GM21367 (cell line): ENCODE measurements around the gene ANKS1B.

Source experiments
- ATAC-seq: cut with Tn5 transposase; IDR thresholded peaks from one replicate; pipeline ENCODE4 v1.9.1; 2021; ENCODE audit not compliant: unreplicated experiment

The ANKS1B gene

GRCh38 chr12:98748463-98748862, 1236.3 kb downstream of the ANKS1B start:
- no peak for ATAC-seq

GRCh38 chr12:98745578-98746391, 1239.0 kb downstream of the ANKS1B start:
- ATAC-seq = no peak

- no peak for ATAC-seq
Observed at GRCh38 chr12:98744680-98745079, 1240.1 kb downstream of the ANKS1B start.

- peak; percentile 69 for ATAC-seq
Observed at GRCh38 chr12:98743362-98743953, 1241.3 kb downstream of the ANKS1B start.

- ATAC-seq = no peak
Observed at GRCh38 chr12:98741556-98742265, 1243.0 kb downstream of the ANKS1B start.

GRCh38 chr12:98741196-98741555, 1243.6 kb downstream of the ANKS1B start:
- no peak for ATAC-seq

- no peak for ATAC-seq
Observed at GRCh38 chr12:98740751-98741150, 1244.0 kb downstream of the ANKS1B start.

DNA sequence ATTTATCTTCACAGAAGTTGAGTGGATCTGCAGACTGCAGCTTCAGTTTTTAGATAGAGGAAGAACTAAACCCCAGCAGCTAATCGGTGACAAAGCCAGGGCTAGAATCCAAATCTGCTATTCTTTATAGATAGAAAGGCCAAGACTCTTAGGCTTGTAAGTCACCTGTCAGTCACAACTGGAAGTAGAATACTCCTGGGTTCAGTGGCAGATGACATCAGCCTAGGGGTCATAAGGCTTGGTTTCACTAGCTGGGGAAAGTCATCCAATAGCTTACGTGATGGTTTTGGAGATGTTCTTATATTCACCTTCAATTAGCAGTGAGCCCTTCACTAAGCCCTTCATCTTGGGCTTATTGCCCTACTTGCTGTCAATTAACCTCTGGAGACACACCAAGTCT, 1246.2 kb downstream of the ANKS1B start:
- no peak for ATAC-seq

- no peak for ATAC-seq
Observed at GRCh38 chr12:98738002-98738401, 1246.7 kb downstream of the ANKS1B start.

DNA sequence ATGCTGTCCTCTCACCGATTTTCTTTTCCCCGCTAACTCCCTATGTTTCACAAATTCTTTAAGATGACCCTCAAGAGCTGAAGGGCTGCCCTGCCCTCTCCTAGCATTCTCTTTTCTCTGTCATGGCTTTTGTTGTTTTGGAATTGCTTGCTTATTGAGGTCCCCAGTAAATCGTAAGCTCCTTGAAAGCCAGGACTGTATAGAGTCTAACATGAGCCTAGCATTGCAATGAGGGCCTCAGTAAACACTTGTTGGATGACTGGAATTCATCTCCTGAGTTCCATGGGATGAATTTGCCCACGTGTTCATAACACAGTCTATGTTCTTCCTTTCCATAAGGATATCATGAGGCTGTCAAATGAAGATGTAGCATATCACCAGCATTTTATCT, 1247.4 kb downstream of the ANKS1B start:
- no peak for ATAC-seq

DNA sequence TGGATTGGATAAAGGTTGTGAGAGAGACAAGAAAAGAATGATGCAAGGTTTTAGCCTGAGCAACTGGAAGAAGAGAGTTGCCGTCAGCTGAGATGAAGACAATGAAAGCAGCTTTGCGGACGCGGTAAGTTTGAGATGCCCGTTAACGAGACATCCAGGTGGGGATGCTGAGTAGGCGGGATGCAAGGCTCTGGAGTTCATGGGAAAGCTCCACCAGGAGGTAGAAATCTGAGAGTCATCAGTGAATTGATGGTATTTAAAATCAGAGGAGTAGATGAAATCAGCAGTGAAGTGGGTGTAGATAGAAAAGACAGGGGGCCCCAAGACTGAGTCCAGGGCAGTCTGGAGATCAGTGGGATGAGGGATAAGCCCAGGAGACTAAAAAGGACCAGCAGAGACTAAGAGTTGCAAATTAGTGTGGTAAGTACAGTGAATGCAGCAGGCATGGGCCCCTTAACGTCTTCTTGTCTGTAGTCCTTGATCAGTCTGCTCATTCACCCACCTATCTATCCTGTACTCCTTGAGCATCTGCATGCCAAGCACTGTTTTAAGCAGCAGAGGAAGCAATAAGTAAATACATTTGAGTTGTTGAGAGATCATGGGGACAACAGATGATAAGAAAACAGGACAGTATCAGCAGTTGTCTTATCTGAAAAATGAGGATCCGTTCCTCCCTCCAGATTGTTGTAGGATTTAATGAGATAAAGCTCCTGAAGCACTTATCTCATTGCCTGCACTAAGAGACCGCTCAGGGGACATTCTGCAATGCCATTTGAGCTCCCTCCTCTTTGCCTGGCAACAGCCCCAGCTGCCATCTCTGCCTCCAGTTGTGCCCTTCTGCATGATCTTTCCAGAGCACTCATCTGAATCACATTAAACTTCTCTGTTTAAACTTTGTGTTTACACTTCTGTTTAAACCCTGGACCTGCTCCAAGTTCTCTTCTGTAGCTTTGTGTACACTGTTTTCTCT, 1248.1 kb downstream of the ANKS1B start:
- no peak for ATAC-seq

DNA sequence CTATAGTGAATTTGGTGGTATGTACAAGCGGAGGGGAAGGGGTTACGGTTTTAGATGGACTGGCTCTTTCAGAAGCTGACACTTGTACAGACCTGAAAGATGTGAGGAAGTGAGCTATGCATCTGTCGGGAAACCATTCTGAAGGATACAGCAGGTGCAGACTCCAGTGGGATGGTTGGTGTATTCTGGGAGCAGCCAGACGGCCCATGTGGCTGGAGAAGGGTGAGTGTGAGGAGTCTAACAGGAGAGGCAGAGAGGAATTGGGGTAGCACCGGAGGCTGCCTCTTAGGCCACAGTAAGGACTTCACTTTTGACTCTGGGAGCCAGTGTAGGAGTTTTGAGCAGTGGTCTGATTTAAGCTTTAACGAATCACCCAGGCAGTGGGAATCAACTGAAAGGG, 1248.9 kb downstream of the ANKS1B start:
- ATAC-seq = no peak

DNA sequence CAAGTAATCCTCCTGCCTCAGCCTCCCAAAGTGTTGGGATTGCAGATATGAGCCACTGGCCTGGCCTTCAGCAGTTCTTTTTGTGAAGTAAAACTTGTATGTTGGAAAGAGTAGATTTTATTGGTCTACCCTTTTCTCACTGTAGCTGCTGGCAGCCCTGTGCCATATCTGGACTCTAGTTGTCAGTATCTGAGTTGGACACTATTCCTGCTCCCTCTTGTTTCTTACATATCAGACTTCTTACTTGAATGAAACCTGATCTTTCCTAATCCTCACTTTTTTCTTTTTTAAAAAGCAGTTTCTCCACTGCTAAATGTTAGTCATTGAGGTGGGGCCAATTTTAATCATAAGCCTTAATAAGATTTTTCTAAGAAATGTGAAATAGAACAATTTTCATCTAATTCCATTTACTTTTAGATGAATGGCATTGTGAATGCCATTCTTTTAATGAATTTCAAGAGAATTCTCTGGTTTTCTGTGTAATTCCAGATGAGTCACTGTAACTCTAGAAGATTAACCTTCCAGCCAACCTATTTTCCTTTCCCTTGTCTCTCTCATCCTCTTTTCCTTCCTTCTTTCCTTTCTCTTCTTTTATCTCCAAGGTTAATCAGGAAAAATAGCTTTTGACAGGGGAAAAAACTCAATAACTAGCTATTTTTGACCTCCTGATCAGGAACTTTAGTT, 1250.9 kb downstream of the ANKS1B start:
- ATAC-seq = no peak

DNA sequence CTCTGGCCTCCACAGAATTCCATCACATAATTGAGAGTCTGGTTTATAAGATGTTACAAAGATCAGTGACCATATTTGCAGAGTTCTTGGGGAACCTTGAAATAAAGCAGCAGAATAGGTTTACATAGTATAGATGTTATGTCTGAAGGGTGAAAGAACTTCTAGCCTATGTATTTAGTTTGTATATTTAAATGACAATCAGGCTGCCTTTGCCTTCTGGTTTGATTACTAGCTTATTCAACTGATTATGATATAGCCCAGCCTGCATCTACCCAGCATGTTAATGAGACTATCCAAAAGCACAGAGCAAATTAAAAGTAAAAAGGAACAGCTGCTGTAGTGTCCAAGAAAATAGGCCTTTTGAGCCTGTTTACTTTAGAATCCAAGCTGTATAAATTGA, 1254.3 kb downstream of the ANKS1B start:
- no peak for ATAC-seq

DNA sequence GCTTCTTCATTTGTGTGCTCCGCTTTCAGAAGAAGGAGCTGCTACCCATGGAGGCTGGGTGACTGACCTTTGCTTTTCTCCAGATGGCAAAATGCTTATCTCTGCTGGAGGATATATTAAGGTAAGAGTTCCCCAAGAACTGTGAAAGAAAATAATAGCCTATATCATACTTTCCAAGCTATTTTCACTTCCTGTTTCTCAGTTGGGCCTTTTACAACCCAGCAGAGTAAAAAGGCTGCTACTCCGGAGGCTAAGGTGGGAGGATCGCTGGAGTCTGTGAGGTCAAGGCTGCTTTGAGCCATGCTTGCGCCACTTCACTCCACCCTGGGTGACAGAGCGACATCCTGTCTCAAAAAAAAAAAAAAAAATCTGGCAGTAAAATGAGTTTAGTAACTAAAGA, 1257.5 kb downstream of the ANKS1B start:
- no peak for ATAC-seq

DNA sequence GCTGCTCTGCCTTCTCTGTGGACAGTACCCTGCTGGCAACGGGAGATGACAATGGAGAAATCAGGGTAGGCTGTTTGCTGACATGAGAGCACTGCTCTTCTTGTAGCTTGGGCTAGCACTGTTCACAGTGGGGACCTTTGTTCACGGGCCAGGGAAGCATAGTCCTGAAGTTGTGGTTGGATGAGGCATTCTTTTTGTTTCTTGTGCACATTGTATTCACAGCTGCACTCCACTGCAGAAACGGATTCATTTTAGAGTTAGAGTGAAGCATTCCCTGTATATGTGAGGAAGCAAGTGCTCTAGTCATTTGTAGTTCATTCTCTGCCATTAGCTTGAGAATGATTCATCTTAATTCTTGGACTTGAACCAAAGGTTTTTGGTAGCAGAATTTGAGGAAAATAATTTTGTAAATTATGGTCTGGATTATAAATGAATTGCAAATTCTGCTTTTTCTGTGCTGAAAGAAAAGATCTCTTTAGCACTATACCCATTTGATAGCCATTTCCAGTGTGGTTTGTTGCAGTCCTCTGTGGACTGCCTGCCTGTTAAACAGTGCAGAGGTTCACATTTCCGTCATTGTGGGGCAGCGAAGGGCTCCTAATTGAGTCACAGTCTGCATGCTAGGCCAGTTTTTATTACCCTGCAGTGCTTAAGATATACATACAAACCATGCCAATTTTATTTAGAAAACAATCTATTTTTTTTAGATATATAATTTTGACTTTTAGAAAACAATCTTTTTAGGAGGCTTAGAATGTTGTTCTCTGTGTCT, 1259.1 kb downstream of the ANKS1B start:
- ATAC-seq = peak; percentile 92

DNA sequence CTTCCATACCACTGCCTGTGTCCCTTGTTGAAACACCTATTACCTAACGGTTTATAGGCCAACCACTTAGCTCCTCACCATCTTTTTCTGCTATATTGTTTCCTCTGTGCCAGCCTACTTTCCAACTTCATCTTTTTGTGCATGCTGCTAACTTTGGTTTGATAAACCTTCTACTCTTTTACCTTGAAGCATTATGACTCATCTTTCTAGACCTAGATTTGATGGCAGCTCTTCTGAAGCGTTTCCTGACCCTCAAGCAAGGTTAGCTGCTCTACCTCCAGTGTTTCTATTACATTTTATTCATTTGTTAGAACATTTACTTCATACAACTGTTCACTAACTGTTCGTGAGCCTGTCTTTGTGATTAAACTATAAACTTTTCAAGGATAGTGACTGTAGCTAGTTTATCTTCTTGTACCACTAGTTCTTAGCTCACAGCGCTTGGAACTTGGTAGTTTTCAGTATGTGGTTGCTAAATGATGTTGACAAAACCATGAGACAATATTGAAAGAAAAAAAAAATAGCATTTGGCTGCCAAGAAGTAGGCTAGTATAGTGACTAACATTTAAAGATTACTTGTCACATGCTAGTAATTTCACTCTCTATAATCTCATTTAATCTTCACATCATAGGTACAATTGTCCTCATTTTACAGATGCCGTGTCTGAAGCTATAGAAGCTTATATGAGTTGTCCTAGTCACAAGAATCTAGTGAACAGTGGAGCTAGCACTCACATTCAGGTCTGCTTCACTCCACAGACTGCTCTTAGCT, 1260.2 kb downstream of the ANKS1B start:
- ATAC-seq = no peak

- ATAC-seq = no peak
Observed at GRCh38 chr12:98721204-98721702, 1263.5 kb downstream of the ANKS1B start.
